HG03565 (cell line): ENCODE data around the gene BRME1.
"Not testable (repeated sequence)": the region's sequence is repeated elsewhere in the genome, so short reads cannot be mapped to it uniquely, and the experiment has no call there.

Experiments used
- ATAC-seq: cut with Tn5 transposase; IDR thresholded peaks from one replicate; pipeline ENCODE4 v1.9.1; 2021; ENCODE audit warnings: mild to moderate bottlenecking, moderate library complexity; ENCODE audit not compliant: unreplicated experiment

Gene BRME1

GRCh38 chr19:13926715-13927114, 20.8 kb upstream of the BRME1 start:
- ATAC-seq, result no peak

- ATAC-seq, result no peak
These were observed 20.1 kb upstream of the BRME1 start for GRCh38 chr19:13926010-13926409.

- ATAC-seq, result no peak
These were observed 17.5 kb upstream of the BRME1 start for GRCh38 chr19:13923194-13923987.

- ATAC-seq, result not testable (repeated sequence)
These were observed 16.2 kb upstream of the BRME1 start for GRCh38 chr19:13922118-13922517.

GRCh38 chr19:13920940-13921747, 15.2 kb upstream of the BRME1 start:
- no peak for ATAC-seq

- no peak for ATAC-seq
These were observed 14.6 kb upstream of the BRME1 start for GRCh38 chr19:13920524-13920923.

GRCh38 chr19:13918726-13919411, 13.0 kb upstream of the BRME1 start:
- no peak for ATAC-seq

GRCh38 chr19:13917888-13918406, 12.0 kb upstream of the BRME1 start:
- no peak for ATAC-seq

GRCh38 chr19:13914777-13915176, 8.9 kb upstream of the BRME1 start:
- ATAC-seq, result no peak

- no peak for ATAC-seq
These were observed 7.4 kb upstream of the BRME1 start for GRCh38 chr19:13913352-13913751.

GRCh38 chr19:13909430-13909829, 3.5 kb upstream of the BRME1 start:
- no peak for ATAC-seq

GRCh38 chr19:13908674-13909073, 2.8 kb upstream of the BRME1 start:
- no peak for ATAC-seq

GRCh38 chr19:13906910-13907309, 993 bp upstream of the BRME1 start:
- ATAC-seq, result no peak

GRCh38 chr19:13906521-13906904, 596 bp upstream of the BRME1 start:
- ATAC-seq, result no peak

GRCh38 chr19:13902993-13903555, 2.8 kb downstream of the BRME1 start:
- no peak for ATAC-seq

GRCh38 chr19:13899912-13900584, 5.9 kb downstream of the BRME1 start:
- no peak for ATAC-seq

GRCh38 chr19:13899393-13899792, 6.5 kb downstream of the BRME1 start:
- no peak for ATAC-seq

GRCh38 chr19:13896227-13896626, 9.7 kb downstream of the BRME1 start:
- ATAC-seq, result no peak

GRCh38 chr19:13894552-13894951, 11.4 kb downstream of the BRME1 start:
- no peak for ATAC-seq

GRCh38 chr19:13892870-13893269, 13.0 kb downstream of the BRME1 start:
- ATAC-seq, result no peak
